SK-N-SH (cell line): ENCODE measurements around the gene POLDIP3. TPM values are rescaled to one million over a fixed set of nuclear protein-coding genes. Genes with fewer than 3 reads are reported as not detected.

Experiments used
- CTCF ChIA-PET: fragments of 300-600, 350-600 bp; formaldehyde crosslinking; extraction: SDS; loops from one replicate; lab custom pipeline; 2021; lab: Yijun Ruan, JAX
- POLR2A ChIA-PET: fragments of 350-600 bp; sonication (Branson Sonifier 250); formaldehyde crosslinking; extraction: SDS; loops from one replicate; lab custom pipeline; 2020; ENCODE audit warnings: antibody characterized with exemption, inconsistent platforms; lab: Yijun Ruan, JAX
- DNase-seq: peaks from one replicate; pipeline ENCODE4 v3.0.0; 2012
- H2AFZ ChIP-seq: fragments of 200-600 bp; sonication (generic); 2 replicates; pipeline ENCODE4 v1.8.1; 2016; ENCODE audit warnings: antibody characterized with exemption, mild to moderate bottlenecking, low read depth
- H3F3A ChIP-seq: fragments of 200-600 bp; sonication (generic); replicated peaks from 2 replicates; pipeline ENCODE3; 2016; ENCODE audit warnings: antibody characterized with exemption, mild to moderate bottlenecking; ENCODE audit not compliant: insufficient read depth
- H3K27ac ChIP-seq, 2 experiments: fragments of 200-500 bp in 1 of 2; fragments of 200-600 bp in 1 of 2; sonication (Bioruptor generic) in 1 of 2; sonication (generic), shearing (Covaris generic) in 1 of 2; 2 replicates each; pipeline versions ENCODE4 v1.5.1 to v1.6.1; 2014 to 2016; ENCODE audit warnings: low read depth in 2 of 2, inconsistent platforms in 1 of 2, low read length in 1 of 2, mild to moderate bottlenecking in 1 of 2, mixed read lengths in 1 of 2
- H3K27me3 ChIP-seq: fragments of 200-600 bp; sonication (generic), shearing (Covaris generic); 2 replicates; pipeline ENCODE4 v1.6.1; 2016; ENCODE audit warnings: mixed run types; ENCODE audit not compliant: insufficient read depth
- H3K36me3 ChIP-seq, 2 experiments: fragments of 200-500 bp in 1 of 2; fragments of 200-600 bp in 1 of 2; sonication (Bioruptor generic) in 1 of 2; sonication (generic) in 1 of 2; replicated peaks in 1 of 2; 2 replicates each; pipeline versions ENCODE3 to v1.5.1; 2014 to 2016; ENCODE audit warnings: low read length in 1 of 2, mild to moderate bottlenecking in 1 of 2; ENCODE audit not compliant: insufficient read depth in 2 of 2, control insufficient read depth in 1 of 2
- H3K4me1 ChIP-seq, 2 experiments: fragments of 200-500 bp in 1 of 2; fragments of 200-600 bp in 1 of 2; sonication (Bioruptor generic) in 1 of 2; sonication (generic), shearing (Covaris generic) in 1 of 2; 2 replicates each; pipeline versions ENCODE4 v1.5.1 to v1.6.1; 2014 to 2016; ENCODE audit warnings: low read depth in 1 of 2, low read length in 1 of 2, mixed run types in 1 of 2; ENCODE audit not compliant: insufficient read depth in 2 of 2, control insufficient read depth in 1 of 2
- H3K4me2 ChIP-seq: fragments of 200-600 bp; sonication (generic), shearing (Covaris generic); 2 replicates; pipeline ENCODE4 v1.6.1; 2017; ENCODE audit warnings: mixed run types
- H3K4me3 ChIP-seq, 2 experiments: fragments of 200-500 bp in 1 of 2; fragments of 200-600 bp in 1 of 2; sonication (Bioruptor generic) in 1 of 2; sonication (generic), shearing (Covaris generic) in 1 of 2; 2 replicates each; pipeline versions ENCODE4 v1.5.1 to v1.8.1; 2014 to 2016; ENCODE audit warnings: low read depth in 2 of 2, inconsistent platforms in 1 of 2, low read length in 1 of 2, mild to moderate bottlenecking in 1 of 2, mixed read lengths in 1 of 2, moderate library complexity in 1 of 2
- H3K79me2 ChIP-seq: fragments of 200-600 bp; sonication (generic); 2 replicates; pipeline ENCODE4 v1.8.1; 2017; ENCODE audit warnings: mild to moderate bottlenecking; ENCODE audit not compliant: insufficient read depth
- H3K9ac ChIP-seq: fragments of 200-600 bp; sonication (generic); 2 replicates; pipeline ENCODE4 v1.6.1; 2017; ENCODE audit warnings: mixed run types
- H3K9me2 ChIP-seq: fragments of 200-600 bp; sonication (generic); 2 replicates; pipeline ENCODE4 v1.6.1; 2017; ENCODE audit warnings: mixed run types
- H3K9me3 ChIP-seq: fragments of 200-600 bp; sonication (generic); 2 replicates; pipeline ENCODE4 v1.6.1; 2017; ENCODE audit warnings: mixed run types, mild to moderate bottlenecking, moderate library complexity
- H4K20me1 ChIP-seq: fragments of 200-600 bp; sonication (generic); 2 replicates; pipeline ENCODE4 v1.6.1; 2017; ENCODE audit warnings: mild to moderate bottlenecking, mixed run types; ENCODE audit not compliant: insufficient read depth
- MXI1 ChIP-seq: IDR thresholded peaks from 2 replicates; pipeline ENCODE4 v1.6.1; 2012; ENCODE audit warnings: mild to moderate bottlenecking, low read depth, low read length, improper control_type of control experiment
- RAD21 ChIP-seq: IDR thresholded peaks from 2 replicates; pipeline ENCODE4 v1.6.1; 2012; ENCODE audit warnings: mild to moderate bottlenecking, low read length
- YY1 ChIP-seq: IDR thresholded peaks from 2 replicates; pipeline ENCODE4 v1.4.0; 2012; ENCODE audit warnings: low read depth, mild to moderate bottlenecking
- WGBS: methylation state at CpG from one replicate; pipeline ENCODE4 v1.1.6; 2017; ENCODE audit warnings: low lambda C conversion rate; 5-methylcytosine and 5-hydroxymethylcytosine counted together
- polyA plus RNA-seq, 3 experiments: library from polyadenylated mRNA; depleted of rRNA; stranded (reverse); fragments of >200 nt; gene quantifications; 2 replicates each; pipeline ENCODE4 v1.2.3, GENCODE V29; 2012
- TF ChIP-seq, protein P1 (sequence below): fragments of 150-350 bp; IDR thresholded peaks from 2 replicates; pipeline ENCODE4 v1.6.1; 2017; ENCODE audit warnings: antibody characterized with exemption, low read length, low read depth, borderline replicate concordance
- TF ChIP-seq, protein P2 (sequence below): fragments of 200-600 bp; sonication (generic); IDR thresholded peaks from 2 replicates; pipeline ENCODE4 v1.6.1; 2017; ENCODE audit warnings: antibody characterized with exemption, mild to moderate bottlenecking, moderate library complexity

Gene POLDIP3
- polyA plus RNA-seq, 1 of the 3 experiments (the other 2 are of a cell fraction): 18.8 TPM

DNA sequence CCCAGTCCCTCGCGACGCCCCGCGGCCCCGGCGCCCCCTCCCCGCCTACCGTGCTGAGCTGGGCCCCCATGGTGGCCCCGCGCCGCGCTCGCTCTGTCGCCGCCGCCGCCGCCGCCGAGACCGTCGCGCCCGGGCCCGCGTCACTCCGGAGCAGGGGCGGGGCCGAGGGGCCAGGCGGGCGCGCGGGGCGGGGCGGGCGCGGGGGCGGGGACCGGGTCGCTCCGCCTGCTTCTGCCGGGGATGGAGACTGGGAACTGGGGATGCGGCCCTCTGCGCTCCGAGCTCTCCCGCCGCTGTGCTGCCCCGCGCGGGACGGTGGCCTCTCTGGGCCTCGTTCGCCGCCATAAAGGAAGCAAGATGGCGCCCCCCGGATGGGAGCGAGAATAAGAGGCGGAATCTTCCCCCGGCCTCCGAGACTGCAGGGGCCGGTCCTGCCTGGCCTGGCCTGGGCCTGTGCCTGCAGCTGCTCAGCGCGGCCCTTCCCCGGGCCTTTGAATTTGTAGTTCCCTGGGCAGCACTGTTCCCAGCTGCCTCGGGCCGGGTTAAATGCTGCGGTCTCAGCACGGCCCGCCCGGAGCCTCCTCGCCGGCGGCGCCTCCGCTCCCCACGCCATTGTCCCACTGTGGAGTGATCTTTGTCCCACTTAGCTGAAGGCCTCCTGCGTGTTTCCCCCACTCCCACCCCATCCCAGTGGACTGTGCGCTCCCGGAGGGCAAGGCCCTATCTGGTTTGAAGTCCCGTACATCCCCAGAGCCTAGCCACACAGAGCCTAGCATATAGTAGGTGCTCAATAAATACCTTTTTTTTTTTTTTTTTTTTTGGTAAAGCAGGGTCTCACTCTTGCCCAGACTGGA lies 34.8 kb upstream of the POLDIP3 start, which contains the start of gene CYB5R3:
TSS of gene CYB5R3 (minus strand) at position 147 of the 854 bp plus-strand sequence. CDS start at position 70, 77 bp downstream.
- Histone ChIP-seq H3K27ac (peak within 1 kb of the TSS; percentile 62), H3K36me3 (no peaks in the 10 kb centered on the region), H3K27me3 (no peaks in the 10 kb centered on the region), H3K9me2 (no peaks in the 10 kb centered on the region), H3F3A (no peaks in the 10 kb centered on the region), H3K9ac (peak within 1 kb of the TSS; percentile 87), H3K4me3 (peak within 1 kb of the TSS; percentile 72 to 77), H3K79me2 (peaks cover 45% of the 10 kb centered on the region), H4K20me1 (peaks cover under 1% of the 10 kb centered on the region; the same call in 1 of the 2 replicates), H2AFZ (peak within 1 kb of the TSS; percentile 65; the same call in 1 of the 2 replicates), H3K4me2 (peak within 1 kb of the TSS; percentile 82), H3K4me1 (peaks cover 0 to 6% of the 10 kb centered on the region in 2 experiments; a peak in 1 of 4 replicates), H3K9me3 (no peaks in the 10 kb centered on the region)
- TF ChIP-seq, protein P1, sequence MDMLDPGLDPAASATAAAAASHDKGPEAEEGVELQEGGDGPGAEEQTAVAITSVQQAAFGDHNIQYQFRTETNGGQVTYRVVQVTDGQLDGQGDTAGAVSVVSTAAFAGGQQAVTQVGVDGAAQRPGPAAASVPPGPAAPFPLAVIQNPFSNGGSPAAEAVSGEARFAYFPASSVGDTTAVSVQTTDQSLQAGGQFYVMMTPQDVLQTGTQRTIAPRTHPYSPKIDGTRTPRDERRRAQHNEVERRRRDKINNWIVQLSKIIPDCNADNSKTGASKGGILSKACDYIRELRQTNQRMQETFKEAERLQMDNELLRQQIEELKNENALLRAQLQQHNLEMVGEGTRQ: no peak
- TF ChIP-seq RAD21 (0 out of 2 replicates have a peak, but pooled peaks have one; percentile 30), YY1 (peak; percentile 65; the same call in 1 of the 2 replicates)
- ChIA-PET POLR2A (interaction anchor here (0.5 to 1.3 kb wide), 6 partner anchors 9 to 35 kb away, joined by 3 to 6 read pairs (median 4); partner anchors contain the start of gene POLDIP3), CTCF (interaction anchor here (1.1 to 1.3 kb wide), 3 partner anchors 10 to 13 kb away, joined by 3 to 5 read pairs (median 4); no protein-coding TSS in a partner anchor)
- 68% methylated on average over 7 of the region's 81 CpGs for WGBS
- DNase-seq: peak; percentile 95

DNA sequence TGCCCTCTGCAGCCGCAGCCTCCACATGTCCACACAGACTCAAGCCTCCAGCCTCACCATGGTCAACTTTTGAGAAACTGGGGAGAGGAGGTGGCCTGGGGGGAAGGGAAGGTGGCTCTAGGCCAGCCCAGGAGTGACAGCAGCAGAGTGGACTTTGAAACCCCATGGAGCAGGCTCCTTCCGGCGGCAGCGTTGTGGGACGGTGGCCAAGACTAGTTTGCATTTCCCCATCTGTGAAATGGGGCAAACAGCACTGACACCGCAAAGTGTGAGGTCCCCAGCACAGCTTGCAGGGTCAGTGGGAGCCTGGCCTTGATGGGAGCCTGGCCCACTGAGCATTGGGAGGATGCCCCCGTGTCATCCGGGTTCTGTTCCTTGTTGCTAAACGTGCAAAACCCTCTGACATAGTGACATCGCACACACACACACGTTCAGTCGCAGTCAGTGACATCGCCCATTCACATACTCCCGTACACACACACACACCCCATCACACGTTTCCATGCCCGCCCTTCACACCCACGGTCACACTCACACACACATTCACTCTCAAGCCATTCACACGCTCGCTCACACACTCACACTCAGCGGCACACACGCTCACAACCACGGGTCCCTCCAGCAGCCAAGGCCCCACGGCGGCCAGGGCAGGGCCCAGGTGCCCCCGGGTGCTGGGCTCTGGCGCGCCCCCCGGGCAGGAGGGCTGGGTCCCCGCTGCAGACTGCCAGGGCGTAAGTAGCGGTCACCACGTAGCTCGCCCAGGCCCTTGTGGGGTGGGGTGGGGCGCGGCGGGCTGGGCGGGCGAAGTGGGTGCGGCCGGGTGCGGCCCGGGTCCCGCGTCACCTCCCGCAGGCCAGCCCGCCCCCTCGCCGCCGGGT lies 33.9 kb upstream of the POLDIP3 start:
- DNase-seq: no peak
- Histone ChIP-seq H3K9ac (peak overlapping the region; percentile 87), H3K79me2 (peaks cover 54% of the 10 kb centered on the region), H3K4me1 (peaks cover 0 to 6% of the 10 kb centered on the region in 2 experiments; a peak in 1 of 4 replicates), H3K9me3 (no peaks in the 10 kb centered on the region), H3K9me2 (no peaks in the 10 kb centered on the region), H2AFZ (no peak overlapping the region), H3F3A (no peaks in the 10 kb centered on the region), H3K36me3 (no peaks in the 10 kb centered on the region), H3K27ac (peak overlapping the region; percentile 34 to 36; a peak in 2 of 4 replicates), H4K20me1 (peaks cover 6% of the 10 kb centered on the region; the same call in 1 of the 2 replicates), H3K4me2 (peak overlapping the region; percentile 82), H3K27me3 (no peaks in the 10 kb centered on the region), H3K4me3 (peak overlapping the region; percentile 72 to 77)
- TF ChIP-seq, protein P2, sequence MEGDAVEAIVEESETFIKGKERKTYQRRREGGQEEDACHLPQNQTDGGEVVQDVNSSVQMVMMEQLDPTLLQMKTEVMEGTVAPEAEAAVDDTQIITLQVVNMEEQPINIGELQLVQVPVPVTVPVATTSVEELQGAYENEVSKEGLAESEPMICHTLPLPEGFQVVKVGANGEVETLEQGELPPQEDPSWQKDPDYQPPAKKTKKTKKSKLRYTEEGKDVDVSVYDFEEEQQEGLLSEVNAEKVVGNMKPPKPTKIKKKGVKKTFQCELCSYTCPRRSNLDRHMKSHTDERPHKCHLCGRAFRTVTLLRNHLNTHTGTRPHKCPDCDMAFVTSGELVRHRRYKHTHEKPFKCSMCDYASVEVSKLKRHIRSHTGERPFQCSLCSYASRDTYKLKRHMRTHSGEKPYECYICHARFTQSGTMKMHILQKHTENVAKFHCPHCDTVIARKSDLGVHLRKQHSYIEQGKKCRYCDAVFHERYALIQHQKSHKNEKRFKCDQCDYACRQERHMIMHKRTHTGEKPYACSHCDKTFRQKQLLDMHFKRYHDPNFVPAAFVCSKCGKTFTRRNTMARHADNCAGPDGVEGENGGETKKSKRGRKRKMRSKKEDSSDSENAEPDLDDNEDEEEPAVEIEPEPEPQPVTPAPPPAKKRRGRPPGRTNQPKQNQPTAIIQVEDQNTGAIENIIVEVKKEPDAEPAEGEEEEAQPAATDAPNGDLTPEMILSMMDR: no peak
- peak; percentile 26; the same call in 1 of the 2 replicates for TF ChIP-seq MXI1
- ChIA-PET POLR2A (interaction anchor here (0.5 to 1.3 kb wide), 4 partner anchors 11 to 34 kb away, joined by 3 to 6 read pairs (median 4); partner anchors contain the start of gene POLDIP3), CTCF (interaction anchor here (1.1 to 1.2 kb wide), 2 partner anchors 12 to 13 kb away, joined by 3 to 5 read pairs; no protein-coding TSS in a partner anchor)
- WGBS: 5% methylated on average over 11 of the region's 49 CpGs
